WI38 (cell line): ENCODE results near the gene KLHDC3.
"Not testable (repeated sequence)": the region's sequence is repeated elsewhere in the genome, so short reads cannot be mapped to it uniquely, and the experiment has no call there.

Experiments used
- H3K4me3 ChIP-seq: 2 replicates; pipeline ENCODE4 v1.5.1; 2011; ENCODE audit warnings: low read depth, mild to moderate bottlenecking, control low read depth, low read length
- CTCF ChIP-seq: IDR thresholded peaks from 2 replicates; pipeline ENCODE4 v1.5.1; 2012; ENCODE audit warnings: low read depth, mild to moderate bottlenecking, control low read depth, low read length

Gene KLHDC3

GRCh38 chr6:43038727-43039126 lies 24.7 kb downstream of the KLHDC3 start:
- H3K4me3 ChIP-seq: no peak overlapping the region
- TF ChIP-seq CTCF: no peak

GRCh38 chr6:43040542-43041257 lies 26.7 kb downstream of the KLHDC3 start:
- no peak for TF ChIP-seq CTCF
- H3K4me3 ChIP-seq: no peak overlapping the region

- H3K4me3 ChIP-seq: not testable (repeated sequence)
These were observed 27.4 kb downstream of the KLHDC3 start for GRCh38 chr6:43041475-43041874.

GRCh38 chr6:43043310-43043709 lies 29.3 kb downstream of the KLHDC3 start:
- H3K4me3 ChIP-seq: no peak overlapping the region
- no peak for TF ChIP-seq CTCF

GRCh38 chr6:43045371-43045930 lies 31.4 kb downstream of the KLHDC3 start:
- H3K4me3 ChIP-seq: no peak overlapping the region
- no peak for TF ChIP-seq CTCF

- TF ChIP-seq CTCF: no peak
- no peak overlapping the region for H3K4me3 ChIP-seq
These were observed 33.9 kb downstream of the KLHDC3 start for GRCh38 chr6:43047998-43048397.

GRCh38 chr6:43050981-43051380 lies 36.9 kb downstream of the KLHDC3 start:
- no peak overlapping the region for H3K4me3 ChIP-seq
- TF ChIP-seq CTCF: no peak
